SK-N-SH (cell line): ENCODE measurements around the gene THOP1.

Experiments
- CTCF ChIP-seq: fragments of 200-600 bp; sonication (generic); IDR thresholded peaks from 2 replicates; pipeline ENCODE4 v1.6.1; 2017; ENCODE audit warnings: antibody characterized with exemption, mild to moderate bottlenecking, moderate library complexity
- EP300 ChIP-seq, 2 experiments: IDR thresholded peaks; 2 replicates each; pipeline versions ENCODE4 v1.4.0 to v1.6.1; 2012; ENCODE audit warnings: borderline replicate concordance in 1 of 2, low read depth in 1 of 2, low read length in 1 of 2
- POLR2AphosphoS5 ChIP-seq: IDR thresholded peaks from 2 replicates; pipeline ENCODE4 v1.6.1; 2012; ENCODE audit warnings: low read depth, low read length
- REST ChIP-seq: IDR thresholded peaks from 2 replicates; pipeline ENCODE4 v1.6.1; 2012; ENCODE audit warnings: mild to moderate bottlenecking, low read depth, low read length, moderate library complexity
- TCF12 ChIP-seq: IDR thresholded peaks from 2 replicates; pipeline ENCODE4 v1.4.0; 2012

DNA sequence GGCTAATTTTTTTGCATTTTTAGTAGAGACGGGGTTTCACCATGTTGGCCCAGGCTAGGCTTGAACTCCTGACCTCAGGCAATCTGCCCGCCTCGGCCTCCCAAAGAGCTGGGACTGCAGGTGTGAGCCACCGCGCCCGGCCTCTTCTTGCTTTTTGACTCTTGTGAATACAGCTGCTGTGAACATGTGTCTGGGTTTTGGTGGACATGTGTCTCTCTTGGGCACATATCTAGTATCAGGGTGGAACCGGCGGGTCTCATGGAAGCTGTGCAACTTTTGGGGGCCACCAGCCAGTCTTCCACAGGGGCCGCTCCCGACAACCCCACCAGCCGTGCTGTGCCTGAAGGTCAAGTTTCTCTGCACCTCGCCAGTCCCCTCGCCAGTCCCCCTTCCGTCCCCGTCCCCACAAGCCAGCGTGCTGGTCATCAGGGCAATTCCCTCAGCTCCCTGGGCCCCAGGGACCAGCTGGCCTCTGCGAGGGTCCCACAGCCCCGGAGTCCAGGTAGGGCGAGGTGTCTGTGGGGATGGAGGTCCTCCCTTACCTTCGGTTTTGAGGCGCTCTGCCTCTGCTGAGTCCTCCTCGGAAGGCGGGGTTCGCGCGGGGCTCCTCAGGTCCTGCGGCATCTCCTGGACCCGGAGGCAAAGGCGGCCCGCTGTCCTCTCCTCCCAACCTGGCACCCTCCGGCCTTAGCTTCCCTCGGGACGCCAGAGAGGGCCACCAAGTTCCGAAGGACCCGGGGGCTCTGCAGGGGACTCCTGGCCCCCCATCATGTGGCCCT, 18.5 kb upstream of the THOP1 start:
- TF ChIP-seq CTCF (no peak), EP300 (IDR thresholded peaks at IDR 0.05; ENCODE audit: borderline replicate concordance in 1 of 2, low read depth in 1 of 2, low read length in 1 of 2) (no peak), REST (no peak), POLR2AphosphoS5 (no peak), TCF12 (no peak)
